GM12878 (cell line): Measurements from ENCODE around the gene VPS13C. TPM values are rescaled to one million over a fixed set of nuclear protein-coding genes. Genes with fewer than 3 reads are reported as not detected.

Source experiments
- ATAC-seq: fragments of 200-7000 bp; cut with Tn5 transposase; 3 replicates; pipeline ENCODE4 v1.9.1; 2020; ENCODE audit warnings: mild to moderate bottlenecking, moderate library complexity
- BruUV-seq: library from RNA; stranded (reverse); fragments of 400-500 nt; replicated peaks from 2 replicates; lab custom pipeline; 2021; lab: Mats Ljungman, UMichigan
- CTCF ChIA-PET: fragments of 300-600 bp; sonication (Branson Sonifier 250); formaldehyde crosslinking; extraction: SDS; loops from one replicate; lab custom pipeline; 2021; ENCODE audit warnings: inconsistent platforms; lab: Yijun Ruan, JAX
- POLR2A ChIA-PET: fragments of 350-600 bp; formaldehyde crosslinking; extraction: SDS; loops from one replicate; lab custom pipeline; 2021; ENCODE audit warnings: inconsistent platforms; lab: Charles Lee
- RAD21 ChIA-PET: fragments of 300-600 bp; sonication (Branson Sonifier 250); formaldehyde crosslinking; loops from one replicate; lab custom pipeline; 2023; ENCODE audit warnings: antibody characterized with exemption; ENCODE audit not compliant: unreplicated experiment; lab: Charles Lee
- SMC1A ChIA-PET: fragments of 300-600 bp; sonication (Branson Sonifier 250); formaldehyde crosslinking; loops from one replicate; lab custom pipeline; 2023; ENCODE audit not compliant: unreplicated experiment, uncharacterized antibody; lab: Charles Lee
- DNase-seq: peaks from one replicate; pipeline ENCODE4 v3.0.0-alpha.2; 2011; ENCODE audit warnings: low read depth, low spot score
- FAIRE-seq: peaks from 3 replicates; lab custom pipeline; 2011; peaks lifted over from hg19 to GRCh38; lab: Jason Lieb, UNC
- H2AFZ ChIP-seq: 2 replicates; pipeline ENCODE4 v1.6.0; 2011; ENCODE audit warnings: low read depth, low read length, control low read depth; ENCODE audit not compliant: control insufficient read depth
- H3K27ac ChIP-seq: 2 replicates; pipeline ENCODE4 v1.5.1; 2011; ENCODE audit warnings: control low read depth; ENCODE audit not compliant: control insufficient read depth, insufficient read depth
- H3K27me3 ChIP-seq, 2 experiments: replicated peaks in 1 of 2; 2 replicates each; pipeline versions ENCODE4 v1.6.0 to v1.6.1; 2011; ENCODE audit warnings: low read length in 1 of 2; ENCODE audit not compliant: control insufficient read depth in 2 of 2, insufficient read depth in 2 of 2
- H3K36me3 ChIP-seq, 2 experiments: 2 replicates each; pipeline ENCODE4 v1.5.1; 2011; ENCODE audit warnings: low read length in 1 of 2; ENCODE audit not compliant: control insufficient read depth in 2 of 2, insufficient read depth in 2 of 2
- H3K4me1 ChIP-seq: 2 replicates; pipeline ENCODE4 v1.6.1; 2011; ENCODE audit warnings: mild to moderate bottlenecking, low read length, moderate library complexity, mixed read lengths; ENCODE audit not compliant: control insufficient read depth, insufficient read depth
- H3K4me2 ChIP-seq: 2 replicates; pipeline ENCODE4 v1.6.0; 2011; ENCODE audit warnings: control low read depth; ENCODE audit not compliant: control insufficient read depth, insufficient read depth
- H3K4me3 ChIP-seq: fragments of 200-600 bp; sonication (generic); 2 replicates; pipeline ENCODE4 v1.5.1; 2016
- H3K79me2 ChIP-seq: 2 replicates; pipeline ENCODE4 v1.6.0; 2011; ENCODE audit warnings: low read length; ENCODE audit not compliant: control insufficient read depth, insufficient read depth
- H3K9ac ChIP-seq: 2 replicates; pipeline ENCODE4 v1.8.0; 2011; ENCODE audit warnings: low read length, control low read depth, mixed read lengths; ENCODE audit not compliant: control insufficient read depth, insufficient read depth
- H3K9me3 ChIP-seq: replicated peaks from 3 replicates; pipeline ENCODE4 v1.5.1; 2011; ENCODE audit warnings: mild to moderate bottlenecking, low read length; ENCODE audit not compliant: control insufficient read depth, insufficient read depth
- H4K20me1 ChIP-seq: 2 replicates; pipeline ENCODE4 v1.6.0; 2011; ENCODE audit not compliant: control insufficient read depth, insufficient read depth
- ATF3 ChIP-seq: IDR thresholded peaks from 2 replicates; pipeline ENCODE4 v1.6.1; 2011; ENCODE audit warnings: low read depth, mild to moderate bottlenecking, low read length, moderate library complexity, borderline replicate concordance; ENCODE audit errors: extremely low read depth
- CBX5 ChIP-seq: sonication (generic); IDR thresholded peaks from 2 replicates; pipeline ENCODE4 v1.6.1; 2016; ENCODE audit warnings: low read depth, moderate library complexity, mild to moderate bottlenecking, inconsistent platforms
- HCFC1 ChIP-seq: fragments of 150-350 bp; IDR thresholded peaks from 2 replicates; pipeline ENCODE4 v1.6.1; 2014; ENCODE audit warnings: low read length
- HDGF ChIP-seq: fragments of 450-650 bp; IDR thresholded peaks from 2 replicates; pipeline ENCODE4 v1.6.1; 2016; ENCODE audit warnings: antibody characterized with exemption
- MTA3 ChIP-seq: IDR thresholded peaks from 2 replicates; pipeline ENCODE4 v1.6.1; 2012; ENCODE audit warnings: low read length, inconsistent platforms, borderline replicate concordance
- NFXL1 ChIP-seq: fragments of 450-650 bp; IDR thresholded peaks from 2 replicates; pipeline ENCODE4 v1.6.1; 2017; ENCODE audit warnings: antibody characterized with exemption, mild to moderate bottlenecking, borderline replicate concordance
- NRF1 ChIP-seq: conservative IDR thresholded peaks from 2 replicates; pipeline ENCODE4 v1.6.1; 2011; ENCODE audit warnings: mild to moderate bottlenecking, low read depth, low read length, improper control_type of control experiment
- SMAD1 ChIP-seq: fragments of 450-650 bp; IDR thresholded peaks from 2 replicates; pipeline ENCODE4 v1.6.1; 2018; ENCODE audit warnings: mild to moderate bottlenecking, low read depth; ENCODE audit not compliant: partially characterized antibody
- SMAD5 ChIP-seq: IDR thresholded peaks from 2 replicates; pipeline ENCODE4 v1.6.1; 2016; ENCODE audit warnings: antibody characterized with exemption, low read depth
- ZNF207 ChIP-seq: fragments of 450-650 bp; IDR thresholded peaks from 2 replicates; pipeline ENCODE4 v1.6.1; 2014; ENCODE audit warnings: antibody characterized with exemption, mild to moderate bottlenecking, borderline replicate concordance
- ZNF217 ChIP-seq: fragments of 450-650 bp; IDR thresholded peaks from 2 replicates; pipeline ENCODE4 v1.6.1; 2017; ENCODE audit warnings: antibody characterized with exemption, mild to moderate bottlenecking
- ZNF274 ChIP-seq: IDR thresholded peaks from one replicate; pipeline ENCODE4 v1.8.0; 2011; ENCODE audit not compliant: insufficient read length, insufficient read depth
- ZNF622 ChIP-seq: fragments of 450-650 bp; IDR thresholded peaks from 2 replicates; pipeline ENCODE4 v1.6.1; 2017; ENCODE audit warnings: mild to moderate bottlenecking, inconsistent platforms
- WGBS: methylation state at CpG from one replicate; pipeline ENCODE4 v1.1.6; 2016; ENCODE audit warnings: low lambda C conversion rate; ENCODE audit not compliant: insufficient replicate concordance, insufficient coverage; ENCODE audit errors: missing lambda C conversion rate; 5-methylcytosine and 5-hydroxymethylcytosine counted together
- in situ Hi-C: fragments of 300-500 bp; cut with MboI; formaldehyde crosslinking; loops from 9 replicates; pipeline ENCODE4 v1.14.3; 2018; ENCODE audit warnings: mixed read lengths
- intact Hi-C: fragments of 100-400 bp; cut with micrococcal nuclease; formaldehyde crosslinking; loops from one replicate; pipeline ENCODE4 v1.14.2; 2022; ENCODE audit not compliant: unreplicated experiment
- polyA plus RNA-seq, 11 experiments: library from polyadenylated mRNA; depleted of rRNA in 4 of 11; unstranded in 6 of 11; stranded (reverse) in 5 of 11; fragments of >200 nt; fragmentation: Nextera tagmentation in 4 of 11; fragmentation: Illumina TruSeq in 1 of 11; extraction: Ambion mirVana in 4 of 11; extraction: Trizol in 1 of 11; gene quantifications; 1 replicate in 1 of 11; 2 replicates in 10 of 11; pipeline versions ENCODE4 v1.2.1 to v1.2.3, GENCODE V29; 2011 to 2016; ENCODE audit warnings: inconsistent platforms in 2 of 11, missing spikeins in 2 of 11, low read depth in 1 of 11
- total RNA-seq, 4 experiments: library from RNA; depleted of rRNA in 3 of 4; stranded (reverse); fragments of >200 nt in 3 of 4; fragmentation: Illumina TruSeq in 1 of 4; extraction: Trizol in 1 of 4; gene quantifications; 2 replicates each; pipeline versions ENCODE4 v1.2.1 to v1.2.3, GENCODE V29; 2013 to 2021

Gene VPS13C
- total and polyA plus RNA-seq, 10 of the 15 experiments (the other 5 are each of a cell fraction or from before 2014, with no cell fraction given) = 9.3 to 53.1 (median 31.8) TPM

DNA sequence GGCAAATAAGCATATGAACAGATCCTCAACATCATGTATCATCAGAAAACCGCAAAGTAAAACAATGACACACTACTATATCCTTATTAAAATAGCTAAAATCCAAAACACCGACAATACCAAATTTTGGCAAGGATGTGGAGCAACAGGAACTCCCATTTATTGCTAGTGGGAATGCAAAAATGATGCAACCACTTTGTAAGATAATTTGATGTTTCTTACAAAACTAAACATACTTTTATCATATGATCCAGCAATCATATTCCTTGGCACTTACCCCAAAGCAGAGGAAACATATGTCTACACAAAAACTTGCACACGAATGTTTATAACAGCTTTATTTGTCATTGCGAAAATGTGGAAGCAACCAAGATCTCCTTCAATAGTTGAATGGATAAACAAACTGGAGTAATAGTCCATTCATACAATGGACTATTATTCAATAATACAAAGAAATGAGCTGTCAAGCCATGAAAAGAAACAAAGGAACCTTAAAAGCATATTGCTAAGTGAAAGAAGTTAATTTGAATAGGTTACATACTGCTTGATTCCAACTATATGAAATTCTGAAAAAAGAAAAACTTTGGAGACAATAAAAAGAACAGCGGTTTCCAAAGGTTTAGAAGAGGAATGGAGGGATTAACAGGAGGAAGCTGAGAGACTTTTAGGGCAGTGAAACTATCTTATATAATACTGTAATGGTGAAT lies 172.0 kb downstream of the VPS13C start:
- Histone ChIP-seq H3K9ac (no peak overlapping the region), H3K4me1 (no peaks in the 10 kb centered on the region), H3K36me3 (peaks cover 0 to 6% of the 10 kb centered on the region in 2 experiments; a peak in 2 of 4 replicates), H3K9me3 (no peaks in the 10 kb centered on the region; the same call in 1 of the 3 replicates), H3K27me3 (no peaks in the 10 kb centered on the region), H3K79me2 (no peaks in the 10 kb centered on the region), H2AFZ (no peak overlapping the region), H3K4me3 (no peak overlapping the region), H4K20me1 (no peaks in the 10 kb centered on the region), H3K27ac (no peak overlapping the region), H3K4me2 (no peak overlapping the region)
- no TSS peak for BruUV-seq
- WGBS = 97% methylated on average over 5 of the region's 5 CpGs
- DNase-seq (no peak), ATAC-seq (no peak), FAIRE-seq (no peak)
- no peak for TF ChIP-seq HDGF
- TF ChIP-seq ZNF622 = no peak
- TF ChIP-seq HCFC1 = no peak
- TF ChIP-seq MTA3 = no peak
- TF ChIP-seq ZNF207 = no peak
- TF ChIP-seq SMAD1 = no peak
- no peak for TF ChIP-seq NFXL1
- TF ChIP-seq NRF1 = no peak
- no peak for TF ChIP-seq ZNF217
- TF ChIP-seq CBX5 = no peak
- TF ChIP-seq ZNF274 = no peak
- no peak for TF ChIP-seq ATF3
- no peak for TF ChIP-seq SMAD5
- ChIA-PET SMC1A (interaction anchor here (0.8 kb wide), 2 partner anchors 18 to 145 kb away, joined by 3 read pairs; no protein-coding TSS in a partner anchor), RAD21 (no interaction called here), POLR2A (no interaction called here), CTCF (interaction anchor here (0.6 to 0.8 kb wide), 2 partner anchors 54 to 94 kb away, joined by 3 to 4 read pairs; no protein-coding TSS in a partner anchor)
- intact Hi-C loops (no loop called here), in situ Hi-C loops (no loop called here)
